HepG2 (cell line): ENCODE measurements around the gene CENPB. TPM values are rescaled to one million over a fixed set of nuclear protein-coding genes. Genes with fewer than 3 reads are reported as not detected.

Source experiments
- AGO1 ChIP-seq: fragments of 200-400 bp; formaldehyde crosslinking; IDR thresholded peaks from 2 replicates; pipeline ENCODE4 v1.6.1; 2017; ENCODE audit warnings: mild to moderate bottlenecking, low read depth, low read length, moderate library complexity; ENCODE audit not compliant: poor library complexity, severe bottlenecking
- FOXO1 ChIP-seq: sonication (generic); formaldehyde crosslinking; IDR thresholded peaks from 2 replicates; pipeline ENCODE4 v1.4.0; 2020; ENCODE audit warnings: missing genetic modification reagents
- MTA1 ChIP-seq: sonication (generic); formaldehyde crosslinking; IDR thresholded peaks from 2 replicates; pipeline ENCODE4 v1.4.0; 2020; ENCODE audit warnings: missing genetic modification reagents, mild to moderate bottlenecking, borderline replicate concordance
- NCOA1 ChIP-seq: sonication (generic); formaldehyde crosslinking; IDR thresholded peaks from 2 replicates; pipeline ENCODE4 v1.9.0; 2021; ENCODE audit warnings: missing genetic modification reagents
- NFYB ChIP-seq: sonication (generic); formaldehyde crosslinking; IDR thresholded peaks from 2 replicates; pipeline ENCODE4 v1.4.0; 2020; ENCODE audit warnings: missing genetic modification reagents
- NR2F1 ChIP-seq, 2 experiments: fragments of 450-650 bp in 1 of 2; formaldehyde crosslinking in 1 of 2; IDR thresholded peaks; 2 replicates each; pipeline versions ENCODE4 v1.5.0 to v1.6.1; 2016 to 2020; ENCODE audit warnings: mild to moderate bottlenecking in 1 of 2, missing compliant biosample characterization in 1 of 2, missing genetic modification reagents in 1 of 2, moderate library complexity in 1 of 2
- TAF15 ChIP-seq: fragments of 200-400 bp; formaldehyde crosslinking; IDR thresholded peaks from one replicate; pipeline ENCODE4 v1.6.1; 2018; ENCODE audit warnings: mild to moderate bottlenecking, low read depth, low read length; ENCODE audit not compliant: poor library complexity, severe bottlenecking
- ZBTB42 ChIP-seq: sonication (generic); formaldehyde crosslinking; IDR thresholded peaks from 2 replicates; pipeline ENCODE4 v1.5.0; 2020; ENCODE audit warnings: mild to moderate bottlenecking, missing genetic modification reagents
- ZFP36L1 ChIP-seq: sonication (generic); formaldehyde crosslinking; IDR thresholded peaks from 2 replicates; pipeline ENCODE4 v1.8.0; 2022; ENCODE audit warnings: mild to moderate bottlenecking, missing genetic modification reagents, moderate library complexity
- ZNF256 ChIP-seq: sonication (generic); formaldehyde crosslinking; conservative IDR thresholded peaks from 2 replicates; pipeline ENCODE4 v1.4.0; 2020; ENCODE audit warnings: missing genetic modification reagents
- ZNF263 ChIP-seq: sonication (generic); formaldehyde crosslinking; IDR thresholded peaks from 2 replicates; pipeline ENCODE4 v1.4.0; 2020; ENCODE audit warnings: missing genetic modification reagents
- ZNF431 ChIP-seq: sonication (generic); formaldehyde crosslinking; IDR thresholded peaks from 2 replicates; pipeline ENCODE4 v1.9.0; 2022; ENCODE audit warnings: missing genetic modification reagents, low read depth, mild to moderate bottlenecking, borderline replicate concordance
- ZNF543 ChIP-seq: sonication (generic); formaldehyde crosslinking; IDR thresholded peaks from 2 replicates; pipeline ENCODE4 v1.4.0; 2020; ENCODE audit warnings: mild to moderate bottlenecking, missing genetic modification reagents
- ZNF556 ChIP-seq: sonication (generic); formaldehyde crosslinking; IDR thresholded peaks from 2 replicates; pipeline ENCODE4 v1.4.0; 2020; ENCODE audit warnings: mild to moderate bottlenecking, missing genetic modification reagents, borderline replicate concordance
- ZNF709 ChIP-seq: sonication (generic); formaldehyde crosslinking; IDR thresholded peaks from 2 replicates; pipeline ENCODE4 v1.5.0; 2020; ENCODE audit warnings: mild to moderate bottlenecking, missing genetic modification reagents
- polyA plus RNA-seq, 8 experiments: library from polyadenylated mRNA; depleted of rRNA in 3 of 8; stranded (reverse) in 7 of 8; unstranded in 1 of 8; fragments of >200 nt; fragmentation: Illumina TruSeq in 4 of 8; extraction: Trizol in 4 of 8; gene quantifications; 2 replicates each; pipeline versions ENCODE4 v1.2.1 to v1.2.3, GENCODE V29; 2011 to 2016; ENCODE audit warnings: low read depth in 4 of 8, missing spikeins in 1 of 8, mixed read lengths in 1 of 8; ENCODE audit not compliant: insufficient read depth in 1 of 8
- total RNA-seq, 5 experiments: library from RNA; depleted of rRNA; stranded (reverse); fragments of >200 nt; fragmentation: Illumina TruSeq; extraction: Trizol; gene quantifications; 2 replicates each; pipeline ENCODE4 v1.2.3, GENCODE V29; 2016; ENCODE audit warnings: low read depth in 1 of 5
- TF ChIP-seq, protein P1 (sequence below): sonication (generic); formaldehyde crosslinking; IDR thresholded peaks from 2 replicates; pipeline ENCODE4 v1.4.0; 2020; ENCODE audit warnings: mild to moderate bottlenecking, missing genetic modification reagents, borderline replicate concordance
- TF ChIP-seq, protein P2 (sequence below): IDR thresholded peaks from 2 replicates; pipeline ENCODE4 v1.6.1; 2016; ENCODE audit warnings: missing compliant biosample characterization, missing genetic modification reagents, borderline replicate concordance
- TF ChIP-seq, protein P3 (sequence below): sonication (generic); formaldehyde crosslinking; IDR thresholded peaks from 2 replicates; pipeline ENCODE4 v1.4.0; 2020; ENCODE audit warnings: missing genetic modification reagents
- TF ChIP-seq, protein P4 (sequence below): IDR thresholded peaks from 2 replicates; pipeline ENCODE4 v1.6.1; 2012; ENCODE audit warnings: low read length, improper control_type of control experiment
- TF ChIP-seq, protein P5 (sequence below): sonication (generic); formaldehyde crosslinking; IDR thresholded peaks from 2 replicates; pipeline ENCODE4 v1.4.0; 2020; ENCODE audit warnings: missing genetic modification reagents, low read depth, mild to moderate bottlenecking, borderline replicate concordance

CENPB gene
- total and polyA plus RNA-seq, 2 of the 13 experiments (the other 11 are each of a cell fraction or from before 2014, with no cell fraction given) = 10.4 to 54.5 TPM

DNA sequence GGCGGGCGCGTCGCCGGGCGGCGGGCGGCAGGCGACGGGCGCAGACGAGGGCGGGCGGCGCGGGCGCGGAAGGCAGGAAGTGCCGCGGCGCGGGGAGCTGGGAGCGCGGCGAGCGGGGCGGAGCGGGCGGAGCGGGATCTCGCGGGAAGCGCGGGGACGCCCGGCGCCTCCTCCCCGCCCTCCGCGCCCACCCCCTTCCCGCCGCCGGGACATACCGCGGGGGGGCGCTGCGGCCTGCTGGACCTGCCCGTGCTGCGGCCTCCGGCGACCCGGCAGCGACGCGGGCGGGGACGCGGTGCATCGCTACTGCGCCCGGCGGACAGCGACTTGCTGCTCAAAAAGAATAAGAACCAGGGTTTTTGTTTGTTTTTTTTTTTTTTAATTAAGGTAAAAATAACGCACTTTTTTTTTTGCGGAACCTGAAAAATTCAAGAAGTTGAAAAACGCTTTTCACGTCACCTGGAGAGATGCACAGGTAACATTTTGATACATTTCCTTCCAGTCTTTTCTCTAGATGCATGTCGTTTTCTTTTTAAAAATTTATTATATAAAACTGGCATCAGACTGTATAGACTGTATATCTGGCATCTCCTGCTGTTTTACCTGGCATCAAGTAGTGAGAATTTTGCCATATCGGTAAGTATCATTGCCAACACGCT, at the start of gene CENPB (continued):
- TF ChIP-seq ZNF431 (no peak), ZBTB42 (CRISPR knock-in tag) (no peak), AGO1 (peak; percentile 30), NFYB (no peak), ZNF263 (CRISPR knock-in tag) (no peak; the same call in 1 of the 2 replicates), ZFP36L1 (CRISPR knock-in tag) (no peak; the same call in 1 of the 2 replicates), ZNF256 (CRISPR knock-in tag) (no peak), TAF15 (no peak), NCOA1 (CRISPR knock-in tag) (no peak), ZNF556 (no peak), MTA1 (CRISPR knock-in tag) (no peak), NR2F1 (CRISPR knock-in tag; IDR thresholded peaks at IDR 0.05) (no peak), FOXO1 (peak; percentile 75), ZNF709 (no peak), ZNF543 (CRISPR knock-in tag) (no peak)
- TF ChIP-seq, protein P1, sequence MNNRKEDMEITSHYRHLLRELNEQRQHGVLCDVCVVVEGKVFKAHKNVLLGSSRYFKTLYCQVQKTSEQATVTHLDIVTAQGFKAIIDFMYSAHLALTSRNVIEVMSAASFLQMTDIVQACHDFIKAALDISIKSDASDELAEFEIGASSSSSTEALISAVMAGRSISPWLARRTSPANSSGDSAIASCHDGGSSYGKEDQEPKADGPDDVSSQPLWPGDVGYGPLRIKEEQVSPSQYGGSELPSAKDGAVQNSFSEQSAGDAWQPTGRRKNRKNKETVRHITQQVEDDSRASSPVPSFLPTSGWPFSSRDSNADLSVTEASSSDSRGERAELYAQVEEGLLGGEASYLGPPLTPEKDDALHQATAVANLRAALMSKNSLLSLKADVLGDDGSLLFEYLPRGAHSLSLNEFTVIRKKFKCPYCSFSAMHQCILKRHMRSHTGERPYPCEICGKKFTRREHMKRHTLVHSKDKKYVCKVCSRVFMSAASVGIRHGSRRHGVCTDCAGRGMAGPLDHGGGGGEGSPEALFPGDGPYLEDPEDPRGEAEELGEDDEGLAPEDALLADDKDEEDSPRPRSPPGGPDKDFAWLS (CRISPR knock-in tag) = no peak
- TF ChIP-seq, protein P2, sequence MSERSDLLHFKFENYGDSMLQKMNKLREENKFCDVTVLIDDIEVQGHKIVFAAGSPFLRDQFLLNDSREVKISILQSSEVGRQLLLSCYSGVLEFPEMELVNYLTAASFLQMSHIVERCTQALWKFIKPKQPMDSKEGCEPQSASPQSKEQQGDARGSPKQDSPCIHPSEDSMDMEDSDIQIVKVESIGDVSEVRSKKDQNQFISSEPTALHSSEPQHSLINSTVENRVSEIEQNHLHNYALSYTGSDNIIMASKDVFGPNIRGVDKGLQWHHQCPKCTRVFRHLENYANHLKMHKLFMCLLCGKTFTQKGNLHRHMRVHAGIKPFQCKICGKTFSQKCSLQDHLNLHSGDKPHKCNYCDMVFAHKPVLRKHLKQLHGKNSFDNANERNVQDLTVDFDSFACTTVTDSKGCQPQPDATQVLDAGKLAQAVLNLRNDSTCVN (CRISPR knock-in tag) = no peak
- TF ChIP-seq, protein P3, sequence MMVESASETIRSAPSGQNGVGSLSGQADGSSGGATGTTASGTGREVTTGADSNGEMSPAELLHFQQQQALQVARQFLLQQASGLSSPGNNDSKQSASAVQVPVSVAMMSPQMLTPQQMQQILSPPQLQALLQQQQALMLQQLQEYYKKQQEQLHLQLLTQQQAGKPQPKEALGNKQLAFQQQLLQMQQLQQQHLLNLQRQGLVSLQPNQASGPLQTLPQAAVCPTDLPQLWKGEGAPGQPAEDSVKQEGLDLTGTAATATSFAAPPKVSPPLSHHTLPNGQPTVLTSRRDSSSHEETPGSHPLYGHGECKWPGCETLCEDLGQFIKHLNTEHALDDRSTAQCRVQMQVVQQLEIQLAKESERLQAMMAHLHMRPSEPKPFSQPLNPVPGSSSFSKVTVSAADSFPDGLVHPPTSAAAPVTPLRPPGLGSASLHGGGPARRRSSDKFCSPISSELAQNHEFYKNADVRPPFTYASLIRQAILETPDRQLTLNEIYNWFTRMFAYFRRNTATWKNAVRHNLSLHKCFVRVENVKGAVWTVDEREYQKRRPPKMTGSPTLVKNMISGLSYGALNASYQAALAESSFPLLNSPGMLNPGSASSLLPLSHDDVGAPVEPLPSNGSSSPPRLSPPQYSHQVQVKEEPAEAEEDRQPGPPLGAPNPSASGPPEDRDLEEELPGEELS (CRISPR knock-in tag) = 0 out of 2 replicates have a peak, but pooled peaks have one; percentile 14
- TF ChIP-seq, protein P4, sequence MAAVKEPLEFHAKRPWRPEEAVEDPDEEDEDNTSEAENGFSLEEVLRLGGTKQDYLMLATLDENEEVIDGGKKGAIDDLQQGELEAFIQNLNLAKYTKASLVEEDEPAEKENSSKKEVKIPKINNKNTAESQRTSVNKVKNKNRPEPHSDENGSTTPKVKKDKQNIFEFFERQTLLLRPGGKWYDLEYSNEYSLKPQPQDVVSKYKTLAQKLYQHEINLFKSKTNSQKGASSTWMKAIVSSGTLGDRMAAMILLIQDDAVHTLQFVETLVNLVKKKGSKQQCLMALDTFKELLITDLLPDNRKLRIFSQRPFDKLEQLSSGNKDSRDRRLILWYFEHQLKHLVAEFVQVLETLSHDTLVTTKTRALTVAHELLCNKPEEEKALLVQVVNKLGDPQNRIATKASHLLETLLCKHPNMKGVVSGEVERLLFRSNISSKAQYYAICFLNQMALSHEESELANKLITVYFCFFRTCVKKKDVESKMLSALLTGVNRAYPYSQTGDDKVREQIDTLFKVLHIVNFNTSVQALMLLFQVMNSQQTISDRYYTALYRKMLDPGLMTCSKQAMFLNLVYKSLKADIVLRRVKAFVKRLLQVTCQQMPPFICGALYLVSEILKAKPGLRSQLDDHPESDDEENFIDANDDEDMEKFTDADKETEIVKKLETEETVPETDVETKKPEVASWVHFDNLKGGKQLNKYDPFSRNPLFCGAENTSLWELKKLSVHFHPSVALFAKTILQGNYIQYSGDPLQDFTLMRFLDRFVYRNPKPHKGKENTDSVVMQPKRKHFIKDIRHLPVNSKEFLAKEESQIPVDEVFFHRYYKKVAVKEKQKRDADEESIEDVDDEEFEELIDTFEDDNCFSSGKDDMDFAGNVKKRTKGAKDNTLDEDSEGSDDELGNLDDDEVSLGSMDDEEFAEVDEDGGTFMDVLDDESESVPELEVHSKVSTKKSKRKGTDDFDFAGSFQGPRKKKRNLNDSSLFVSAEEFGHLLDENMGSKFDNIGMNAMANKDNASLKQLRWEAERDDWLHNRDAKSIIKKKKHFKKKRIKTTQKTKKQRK = no peak
- TF ChIP-seq, protein P5, sequence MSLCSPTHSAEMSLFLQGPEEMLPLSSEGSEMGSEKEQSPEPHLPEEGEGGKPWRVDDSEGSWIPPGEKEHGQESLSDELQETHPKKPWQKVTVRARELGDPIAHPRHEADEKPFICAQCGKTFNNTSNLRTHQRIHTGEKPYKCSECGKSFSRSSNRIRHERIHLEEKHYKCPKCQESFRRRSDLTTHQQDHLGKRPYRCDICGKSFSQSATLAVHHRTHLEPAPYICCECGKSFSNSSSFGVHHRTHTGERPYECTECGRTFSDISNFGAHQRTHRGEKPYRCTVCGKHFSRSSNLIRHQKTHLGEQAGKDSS (CRISPR knock-in tag) = no peak; the same call in 1 of the 2 replicates
